ENCODE data around the gene EZH1.

The EZH1 gene

GRCh38 chr17:42704837-42705494 lies 39.9 kb downstream of the EZH1 start:
- H3K9me3 ChIP-seq (ENCODE audit: insufficient read depth, low read depth, low read length): no peaks in the 10 kb centered on the region
- no peak overlapping the region for H3K9ac ChIP-seq (ENCODE audit: low read depth, low read length)
- no peaks in the 10 kb centered on the region for H3K4me1 ChIP-seq (ENCODE audit: insufficient read depth, low read length)
- H3K4me3 ChIP-seq (ENCODE audit: low read length): no peak overlapping the region
- H3K27ac ChIP-seq (ENCODE audit: low read depth, low read length): no peak overlapping the region
- peaks cover 80% of the 10 kb centered on the region for H3K36me3 ChIP-seq (ENCODE audit: insufficient read depth, low read length)
- 92% methylated on average over 8 of the region's 8 CpGs for WGBS
- H3K27me3 ChIP-seq (ENCODE audit: insufficient read depth, low read length): no peaks in the 10 kb centered on the region

GRCh38 chr17:42704490-42704836 lies 40.4 kb downstream of the EZH1 start:
- Histone ChIP-seq H3K36me3 (ENCODE audit: insufficient read depth, low read length) (peaks cover 75% of the 10 kb centered on the region), H3K4me3 (ENCODE audit: low read length) (no peak overlapping the region), H3K27me3 (ENCODE audit: insufficient read depth, low read length) (no peaks in the 10 kb centered on the region), H3K9ac (ENCODE audit: low read depth, low read length) (no peak overlapping the region), H3K4me1 (ENCODE audit: insufficient read depth, low read length) (peaks cover under 1% of the 10 kb centered on the region; the same call in 1 of the 2 replicates), H3K27ac (ENCODE audit: low read depth, low read length) (no peak overlapping the region), H3K9me3 (ENCODE audit: insufficient read depth, low read depth, low read length) (no peaks in the 10 kb centered on the region)
- 97% methylated on average over 5 of the region's 5 CpGs for WGBS

GRCh38 chr17:42702446-42702845 lies 42.4 kb downstream of the EZH1 start:
- H3K9ac ChIP-seq (ENCODE audit: low read depth, low read length): no peak overlapping the region
- peaks cover 66% of the 10 kb centered on the region for H3K36me3 ChIP-seq (ENCODE audit: insufficient read depth, low read length)
- no peak overlapping the region for H3K4me3 ChIP-seq (ENCODE audit: low read length)
- H3K27me3 ChIP-seq (ENCODE audit: insufficient read depth, low read length): no peaks in the 10 kb centered on the region
- no peaks in the 10 kb centered on the region for H3K9me3 ChIP-seq (ENCODE audit: insufficient read depth, low read depth, low read length)
- H3K27ac ChIP-seq (ENCODE audit: low read depth, low read length): no peak overlapping the region
- 91% methylated on average over 11 of the region's 11 CpGs for WGBS
- H3K4me1 ChIP-seq (ENCODE audit: insufficient read depth, low read length): peaks cover 7% of the 10 kb centered on the region

- peaks cover 7% of the 10 kb centered on the region for H3K4me1 ChIP-seq (ENCODE audit: insufficient read depth, low read length)
- peaks cover 60% of the 10 kb centered on the region for H3K36me3 ChIP-seq (ENCODE audit: insufficient read depth, low read length)
- WGBS: 84% methylated on average over 10 of the region's 10 CpGs
Observed at GRCh38 chr17:42700586-42701289, 44.1 kb downstream of the EZH1 start.

DNA sequence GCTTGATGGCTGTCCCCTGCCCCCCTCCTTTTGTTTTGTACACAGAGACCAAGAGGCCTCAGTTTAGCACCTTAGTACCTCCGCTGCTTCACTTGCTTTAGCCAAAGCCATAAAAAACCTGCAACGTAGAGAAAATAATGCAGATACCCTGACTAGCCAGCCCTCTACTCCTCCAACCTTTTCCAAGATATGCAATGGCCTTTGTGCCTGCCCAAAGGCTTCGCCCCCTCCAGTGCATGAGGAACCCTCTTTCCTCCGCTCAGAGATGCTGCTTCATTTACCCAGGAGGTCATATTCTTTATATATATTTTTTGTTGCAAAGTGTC lies 45.5 kb downstream of the EZH1 start:
- Histone ChIP-seq H3K9me3 (ENCODE audit: insufficient read depth, low read depth, low read length) (no peaks in the 10 kb centered on the region), H3K36me3 (ENCODE audit: insufficient read depth, low read length) (peaks cover 51% of the 10 kb centered on the region), H3K27ac (ENCODE audit: low read depth, low read length) (no peak overlapping the region), H3K9ac (ENCODE audit: low read depth, low read length) (no peak overlapping the region), H3K27me3 (ENCODE audit: insufficient read depth, low read length) (no peaks in the 10 kb centered on the region), H3K4me1 (ENCODE audit: insufficient read depth, low read length) (peaks cover 7% of the 10 kb centered on the region), H3K4me3 (ENCODE audit: low read length) (no peak overlapping the region)
- WGBS: 73% methylated on average over 4 of the region's 4 CpGs

More at GRCh38 chr17:42700586-42701289, 44.1 kb downstream of the EZH1 start:
- Histone ChIP-seq H3K27me3 (ENCODE audit: insufficient read depth, low read length) (no peaks in the 10 kb centered on the region), H3K4me3 (ENCODE audit: low read length) (no peak overlapping the region), H3K9me3 (ENCODE audit: insufficient read depth, low read depth, low read length) (no peaks in the 10 kb centered on the region), H3K27ac (ENCODE audit: low read depth, low read length) (no peak overlapping the region), H3K9ac (ENCODE audit: low read depth, low read length) (no peak overlapping the region)

DNA sequence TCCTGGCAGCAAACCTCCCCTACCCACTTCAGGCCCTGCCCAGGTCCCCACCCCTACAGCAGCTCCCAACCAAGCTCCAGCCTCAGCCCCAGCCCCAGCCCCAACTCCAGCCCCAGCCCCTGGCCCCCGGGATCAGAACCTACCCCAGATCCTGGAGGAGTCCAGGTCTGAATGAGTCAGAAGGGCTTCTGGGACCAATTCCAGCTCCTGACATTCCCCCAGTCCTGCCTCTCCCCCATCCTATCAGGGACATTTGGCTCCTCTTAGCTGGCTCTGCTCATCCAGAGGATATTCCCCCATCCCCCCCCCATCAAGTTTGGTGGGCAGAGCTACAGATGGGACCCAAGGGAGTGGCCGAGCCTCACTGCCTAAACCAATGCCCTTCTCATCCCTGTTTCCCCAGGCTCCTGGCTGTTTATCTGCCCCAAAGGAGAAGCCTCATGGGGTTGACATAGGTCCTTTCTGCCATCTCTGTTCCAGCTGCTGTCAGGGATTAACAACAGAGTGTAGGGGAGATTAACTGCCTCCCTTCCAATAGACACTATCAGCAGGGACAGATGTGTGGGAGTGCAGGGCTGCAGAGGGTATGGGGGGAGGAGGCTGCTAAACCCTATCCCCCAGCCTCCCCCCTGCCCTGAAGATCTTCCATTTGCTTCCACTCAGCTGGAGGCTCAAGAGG lies 46.0 kb downstream of the EZH1 start:
- Histone ChIP-seq H3K4me3 (ENCODE audit: low read length) (no peak overlapping the region), H3K9me3 (ENCODE audit: insufficient read depth, low read depth, low read length) (no peaks in the 10 kb centered on the region), H3K9ac (ENCODE audit: low read depth, low read length) (no peak overlapping the region), H3K4me1 (ENCODE audit: insufficient read depth, low read length) (peaks cover 7% of the 10 kb centered on the region), H3K27ac (ENCODE audit: low read depth, low read length) (no peak overlapping the region), H3K36me3 (ENCODE audit: insufficient read depth, low read length) (peaks cover 48% of the 10 kb centered on the region), H3K27me3 (ENCODE audit: insufficient read depth, low read length) (no peaks in the 10 kb centered on the region)
- WGBS: 92% methylated on average over 2 of the region's 2 CpGs

GRCh38 chr17:42697108-42697811 lies 47.6 kb downstream of the EZH1 start:
- no peak overlapping the region for H3K27ac ChIP-seq (ENCODE audit: low read depth, low read length)
- no peak overlapping the region for H3K4me3 ChIP-seq (ENCODE audit: low read length)
- WGBS: 95% methylated on average over 19 of the region's 19 CpGs
- H3K9me3 ChIP-seq (ENCODE audit: insufficient read depth, low read depth, low read length): no peaks in the 10 kb centered on the region
- H3K9ac ChIP-seq (ENCODE audit: low read depth, low read length): no peak overlapping the region
- no peaks in the 10 kb centered on the region for H3K27me3 ChIP-seq (ENCODE audit: insufficient read depth, low read length)
- H3K4me1 ChIP-seq (ENCODE audit: insufficient read depth, low read length): peaks cover 7% of the 10 kb centered on the region
- peaks cover 40% of the 10 kb centered on the region for H3K36me3 ChIP-seq (ENCODE audit: insufficient read depth, low read length)

DNA sequence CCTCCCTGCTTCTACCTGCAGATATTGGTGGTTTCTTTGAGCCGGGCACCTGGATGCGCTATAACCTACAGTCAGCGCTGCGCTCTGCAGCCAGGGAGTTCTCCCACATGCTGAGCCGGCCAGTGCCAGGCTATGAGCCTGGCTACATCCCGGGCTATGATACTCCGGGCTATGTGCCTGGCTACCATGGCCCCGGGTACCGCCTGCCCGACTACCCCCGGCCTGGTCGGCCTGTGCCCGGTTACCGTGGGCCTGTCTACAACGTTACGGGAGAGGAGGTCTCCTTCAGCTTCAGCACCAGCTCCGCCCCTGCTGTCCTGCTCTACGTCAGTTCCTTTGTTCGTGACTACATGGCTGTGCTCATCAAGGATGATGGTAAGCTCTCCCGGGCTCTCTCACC lies 49.3 kb downstream of the EZH1 start:
- peaks cover 7% of the 10 kb centered on the region for H3K4me1 ChIP-seq (ENCODE audit: insufficient read depth, low read length)
- no peaks in the 10 kb centered on the region for H3K27me3 ChIP-seq (ENCODE audit: insufficient read depth, low read length)
- H3K27ac ChIP-seq (ENCODE audit: low read depth, low read length): no peak overlapping the region
- 93% methylated on average over 20 of the region's 20 CpGs for WGBS
- no peaks in the 10 kb centered on the region for H3K9me3 ChIP-seq (ENCODE audit: insufficient read depth, low read depth, low read length)
- no peak overlapping the region for H3K9ac ChIP-seq (ENCODE audit: low read depth, low read length)
- H3K4me3 ChIP-seq (ENCODE audit: low read length): no peak overlapping the region
- H3K36me3 ChIP-seq (ENCODE audit: insufficient read depth, low read length): peaks cover 29% of the 10 kb centered on the region

DNA sequence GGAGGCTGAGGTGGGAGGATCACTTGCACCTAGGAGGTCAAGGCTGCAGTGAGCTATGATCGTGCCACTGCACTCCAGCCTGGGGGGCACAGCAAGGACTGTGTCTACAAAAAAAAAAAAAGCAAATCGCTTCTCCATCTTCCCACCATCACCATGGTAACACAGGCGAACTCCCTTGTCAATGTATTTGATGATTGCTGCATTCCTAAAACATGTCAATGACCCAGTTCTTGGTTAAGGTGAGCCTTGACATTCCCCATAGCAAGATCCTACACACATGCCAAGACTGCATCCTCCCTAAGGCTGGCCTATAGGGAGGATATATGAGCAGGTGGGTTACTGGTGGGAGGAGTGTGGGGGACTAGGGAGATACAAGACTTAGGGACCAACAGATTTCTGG lies 50.3 kb downstream of the EZH1 start:
- H3K36me3 ChIP-seq (ENCODE audit: insufficient read depth, low read length): peaks cover 29% of the 10 kb centered on the region
- no peak overlapping the region for H3K9ac ChIP-seq (ENCODE audit: low read depth, low read length)
- H3K27ac ChIP-seq (ENCODE audit: low read depth, low read length): no peak overlapping the region
- H3K27me3 ChIP-seq (ENCODE audit: insufficient read depth, low read length): no peaks in the 10 kb centered on the region
- WGBS: 91% methylated on average over 3 of the region's 3 CpGs
- no peak overlapping the region for H3K4me3 ChIP-seq (ENCODE audit: low read length)
- H3K4me1 ChIP-seq (ENCODE audit: insufficient read depth, low read length): peaks cover 7% of the 10 kb centered on the region
- no peaks in the 10 kb centered on the region for H3K9me3 ChIP-seq (ENCODE audit: insufficient read depth, low read depth, low read length)

DNA sequence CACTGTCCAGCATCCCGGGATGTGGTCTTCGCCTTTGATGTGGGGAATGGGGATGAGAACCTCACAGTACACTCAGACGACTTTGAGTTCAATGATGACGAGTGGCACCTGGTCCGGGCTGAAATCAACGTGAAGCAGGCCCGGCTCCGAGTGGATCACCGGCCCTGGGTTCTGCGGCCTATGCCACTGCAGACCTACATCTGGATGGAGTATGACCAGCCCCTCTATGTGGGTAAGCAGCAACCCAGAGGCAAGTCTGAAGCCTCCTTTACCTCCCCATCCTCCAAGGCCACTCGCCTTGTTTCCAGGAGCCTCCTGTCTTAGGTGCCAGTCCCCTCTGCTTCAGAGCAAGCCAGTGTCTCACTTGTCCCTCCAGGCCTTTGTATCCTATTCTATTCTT lies 52.4 kb downstream of the EZH1 start:
- H3K4me1 ChIP-seq (ENCODE audit: insufficient read depth, low read length): peaks cover 3% of the 10 kb centered on the region; the same call in 1 of the 2 replicates
- H3K27me3 ChIP-seq (ENCODE audit: insufficient read depth, low read length): no peaks in the 10 kb centered on the region
- peaks cover 21% of the 10 kb centered on the region for H3K36me3 ChIP-seq (ENCODE audit: insufficient read depth, low read length)
- H3K4me3 ChIP-seq (ENCODE audit: low read length): no peak overlapping the region
- H3K9me3 ChIP-seq (ENCODE audit: insufficient read depth, low read depth, low read length): no peaks in the 10 kb centered on the region
- no peak overlapping the region for H3K9ac ChIP-seq (ENCODE audit: low read depth, low read length)
- WGBS: 95% methylated on average over 11 of the region's 11 CpGs
- H3K27ac ChIP-seq (ENCODE audit: low read depth, low read length): no peak overlapping the region

DNA sequence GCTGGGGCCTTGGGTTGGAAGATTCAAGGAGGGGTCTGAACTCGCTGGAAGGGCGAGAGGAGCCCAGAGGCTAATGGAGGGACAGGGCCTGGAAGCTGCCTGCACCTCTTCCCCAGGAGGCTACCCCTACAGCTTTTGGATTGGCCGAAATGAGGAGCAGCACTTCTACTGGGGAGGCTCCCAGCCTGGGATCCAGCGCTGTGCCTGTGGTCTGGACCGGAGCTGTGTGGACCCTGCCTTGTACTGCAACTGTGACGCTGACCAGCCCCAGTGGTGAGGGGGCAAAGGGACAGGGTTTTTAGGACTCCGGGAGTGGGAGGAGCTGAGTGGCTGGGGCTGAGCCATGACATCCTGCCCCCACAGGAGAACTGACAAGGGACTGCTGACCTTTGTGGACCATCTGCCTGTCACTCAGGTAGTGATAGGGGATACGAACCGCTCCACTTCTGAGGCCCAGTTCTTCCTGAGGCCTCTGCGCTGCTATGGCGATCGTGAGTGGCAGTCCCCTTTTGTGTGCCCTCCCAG lies 53.8 kb downstream of the EZH1 start:
- H3K4me1 ChIP-seq (ENCODE audit: insufficient read depth, low read length): peaks cover 3% of the 10 kb centered on the region; the same call in 1 of the 2 replicates
- no peaks in the 10 kb centered on the region for H3K9me3 ChIP-seq (ENCODE audit: insufficient read depth, low read depth, low read length)
- H3K36me3 ChIP-seq (ENCODE audit: insufficient read depth, low read length): 0 out of 2 replicates have a peak, but pooled peaks cover 14% of the 10 kb centered on the region
- H3K27ac ChIP-seq (ENCODE audit: low read depth, low read length): no peak overlapping the region
- no peak overlapping the region for H3K9ac ChIP-seq (ENCODE audit: low read depth, low read length)
- 96% methylated on average over 12 of the region's 12 CpGs for whole genome bisulfite sequencing
- no peak overlapping the region for H3K4me3 ChIP-seq (ENCODE audit: low read length)
- no peaks in the 10 kb centered on the region for H3K27me3 ChIP-seq (ENCODE audit: insufficient read depth, low read length)

Measured in HUES64 (cell line).